Activated T-helper 9 cell treated with anti-CD3 and anti-CD28 coated beads, Interleukin-2, amount 50 U/mL, for 16 hours (primary cell): ENCODE data around the gene NUP133.
"Not testable (repeated sequence)": the region's sequence is repeated elsewhere in the genome, so short reads cannot be mapped to it uniquely, and the experiment has no call there.

ENCODE experiments used
- DNase-seq: peaks from one replicate; pipeline ENCODE4 v3.0.0-alpha.2; 2020; ENCODE audit warnings: low read depth

The NUP133 gene

GRCh38 chr1:229508823-229509337 lies 739 bp upstream of the NUP133 start:
- DNase-seq = no peak

DNA sequence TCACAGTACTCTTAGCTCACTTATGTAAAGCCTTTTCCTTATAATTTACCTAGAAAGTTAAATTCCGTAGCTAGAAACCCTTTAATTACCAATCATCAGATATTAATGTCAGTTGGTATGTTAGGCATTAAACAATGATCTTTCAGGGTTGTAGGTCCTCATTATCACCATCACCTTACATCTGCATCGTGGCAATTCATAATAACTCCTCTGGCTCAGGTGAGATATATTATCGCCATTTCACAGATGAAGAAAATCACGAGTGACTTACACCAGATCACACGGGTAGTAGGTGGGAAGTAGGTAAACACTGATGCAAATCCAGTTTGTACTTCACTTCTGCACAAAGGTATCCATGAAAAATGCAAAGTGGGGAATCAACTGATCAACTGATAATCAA lies 639 bp downstream of the NUP133 start:
- no peak for DNase-seq

DNA sequence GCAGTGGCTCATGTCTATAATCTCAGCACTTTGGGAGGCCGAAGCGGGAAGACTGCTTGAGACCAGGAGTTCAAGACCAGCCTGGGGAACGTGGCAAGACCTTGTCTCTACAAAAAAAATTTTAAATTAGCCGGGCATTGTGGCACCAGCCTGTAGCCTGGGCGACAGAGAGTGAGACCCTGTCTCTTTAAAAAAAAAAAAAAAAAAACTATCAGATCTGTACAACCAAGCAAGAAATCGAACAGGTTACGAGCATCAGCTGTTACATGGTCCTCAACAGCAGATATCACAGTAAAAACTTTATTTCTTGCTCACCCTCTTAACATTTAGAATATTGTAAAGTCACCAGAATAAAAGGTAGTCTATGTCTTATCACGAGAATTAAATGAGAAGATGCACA lies 1.5 kb downstream of the NUP133 start:
- no peak for DNase-seq

DNA sequence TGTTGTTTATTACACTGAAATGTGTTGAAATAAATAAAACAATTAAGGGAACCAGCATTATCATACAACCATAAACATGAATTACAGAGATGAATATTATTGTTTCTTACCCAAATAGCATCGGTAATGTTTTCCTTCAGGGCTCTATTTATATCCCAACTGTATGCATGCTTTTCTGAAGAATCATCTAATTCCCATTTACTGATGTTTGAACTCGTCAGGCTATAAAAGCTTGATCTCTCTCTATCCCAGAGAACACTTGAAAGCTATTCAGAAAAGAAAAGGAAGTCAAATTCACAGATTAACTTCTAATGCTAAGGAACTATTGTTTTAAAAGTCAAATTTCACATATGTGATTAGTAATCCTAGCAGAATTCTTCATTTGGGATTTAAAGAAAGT lies 12.4 kb downstream of the NUP133 start:
- DNase-seq = no peak

DNA sequence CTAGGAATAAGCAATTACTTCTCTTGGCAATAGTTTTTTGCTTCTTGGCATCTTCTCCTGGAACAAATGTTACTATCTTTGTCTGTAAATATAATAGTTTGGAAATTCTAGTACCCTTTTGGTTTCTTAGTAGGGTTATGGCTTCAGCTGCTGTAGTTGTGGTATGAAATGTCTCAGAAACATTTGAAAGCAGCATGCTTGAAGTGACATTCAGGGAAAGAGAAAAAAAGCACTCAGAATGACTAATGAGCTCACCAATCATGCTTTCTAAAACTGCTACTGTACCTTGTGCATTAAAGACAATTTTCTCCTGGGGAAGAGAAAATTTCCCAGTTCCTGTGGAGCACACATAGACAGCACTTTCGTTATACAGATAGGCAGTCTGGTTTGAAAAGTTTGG lies 21.0 kb downstream of the NUP133 start:
- no peak for DNase-seq

DNA sequence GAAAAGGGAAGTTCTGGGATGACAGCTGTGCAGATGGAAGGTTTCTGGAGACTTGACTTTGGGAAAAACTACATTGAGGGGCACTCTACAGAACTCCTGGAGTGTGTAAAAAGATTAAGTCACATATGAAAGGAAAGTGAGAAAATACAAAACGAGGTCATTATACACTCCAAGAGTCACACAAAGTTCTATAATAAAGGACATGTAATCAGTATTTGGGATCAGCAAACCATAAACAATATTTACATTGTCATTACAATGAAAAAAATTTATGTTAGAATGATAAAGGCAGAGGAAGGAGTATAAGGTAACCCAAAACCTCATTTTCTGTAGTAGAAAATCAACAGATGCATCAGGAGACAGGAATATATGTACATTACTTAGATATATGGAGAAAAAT lies 22.8 kb downstream of the NUP133 start:
- DNase-seq = no peak

- DNase-seq = no peak
Observed at GRCh38 chr1:229482511-229482910, 25.6 kb downstream of the NUP133 start.

DNA sequence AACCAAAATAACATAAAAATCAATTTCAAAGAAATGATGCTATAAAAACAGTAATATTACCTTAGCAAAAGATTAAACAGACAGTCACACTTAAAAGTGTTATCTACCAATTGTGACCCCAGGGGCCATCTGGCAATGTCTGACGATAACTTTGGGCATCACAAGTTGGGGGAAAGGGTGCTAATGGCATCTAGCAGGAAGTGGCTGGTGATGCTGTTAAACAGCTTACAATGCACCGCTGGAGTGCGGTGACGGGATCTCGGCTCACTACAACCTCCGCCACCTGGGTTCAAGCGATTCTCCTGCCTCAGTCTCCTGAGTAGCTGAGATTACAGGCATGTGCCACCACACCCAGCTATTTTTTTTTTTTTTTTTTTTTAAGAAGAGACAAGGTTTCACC lies 27.6 kb downstream of the NUP133 start:
- no peak for DNase-seq

DNA sequence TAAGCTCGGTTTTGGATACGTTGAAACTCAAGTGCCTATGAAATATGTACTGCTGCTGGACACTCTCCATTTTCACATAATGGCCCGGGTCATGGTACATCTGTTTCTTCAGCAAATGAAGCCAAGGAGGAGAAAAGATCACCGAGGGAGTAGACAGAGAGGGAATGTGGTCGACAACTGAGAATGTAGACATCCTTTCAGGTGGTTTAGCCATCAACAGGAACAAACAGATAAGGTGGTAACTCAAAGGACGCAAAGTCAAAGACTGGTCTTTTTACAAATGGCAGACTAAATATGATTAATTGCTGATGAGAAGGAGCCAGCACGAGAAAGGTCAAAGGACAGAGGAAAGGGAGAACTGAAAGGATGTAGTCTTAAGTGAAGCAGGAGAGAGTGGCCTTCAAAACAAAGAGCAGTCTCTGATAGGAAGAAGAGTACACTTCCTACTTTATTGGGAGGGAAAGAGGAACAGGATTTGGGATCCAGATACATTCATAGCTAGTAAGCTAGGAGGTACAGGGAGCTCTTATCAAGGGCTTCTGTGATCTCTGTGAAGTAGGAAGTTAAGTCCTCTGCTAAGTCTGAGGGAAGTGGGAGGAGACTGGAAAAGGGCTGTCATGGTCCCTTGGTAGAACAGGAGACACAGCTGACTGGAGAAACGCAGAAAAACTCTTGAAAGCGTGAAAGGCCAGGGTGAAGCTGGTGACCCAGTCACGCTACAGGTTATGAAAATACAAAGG lies 28.3 kb downstream of the NUP133 start:
- no peak for DNase-seq

DNA sequence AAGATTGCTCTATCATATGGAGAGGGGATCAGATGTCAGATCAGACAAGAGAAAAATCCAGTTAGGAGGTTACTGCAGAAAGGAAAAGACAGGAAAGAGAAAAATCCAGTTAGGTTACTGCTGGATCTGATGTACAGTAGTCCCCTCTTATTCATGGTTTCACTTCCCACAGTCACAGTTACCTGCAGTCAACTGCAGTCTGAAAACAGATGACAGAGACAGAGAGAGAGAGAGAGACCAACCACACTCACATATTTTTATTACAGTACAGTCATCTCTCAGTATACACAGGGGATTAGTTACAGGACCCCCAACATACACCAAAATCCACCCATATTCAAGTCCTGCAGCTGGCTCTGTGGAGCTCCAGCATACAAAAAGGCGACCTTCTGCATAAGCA lies 29.3 kb downstream of the NUP133 start:
- no peak for DNase-seq

DNA sequence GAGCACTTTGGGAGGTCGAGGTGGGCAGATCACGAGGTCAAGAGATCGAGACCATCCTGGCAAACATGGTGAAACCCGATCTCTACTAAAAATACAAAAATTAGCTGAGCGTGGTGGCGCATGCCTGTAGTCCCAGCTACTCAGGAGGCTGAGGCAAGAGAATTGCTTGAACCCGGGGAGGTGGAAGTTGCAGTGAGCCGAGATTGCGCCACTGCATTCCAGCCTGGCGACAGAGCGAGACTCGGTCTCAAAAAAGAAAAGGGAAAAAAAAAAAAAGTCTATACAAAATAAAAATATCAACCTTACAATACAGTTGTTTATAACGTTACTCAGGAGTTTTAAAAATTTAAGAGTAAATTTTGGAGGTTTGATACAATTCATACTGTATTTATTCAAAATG lies 32.3 kb downstream of the NUP133 start:
- not testable (repeated sequence) for DNase-seq

DNA sequence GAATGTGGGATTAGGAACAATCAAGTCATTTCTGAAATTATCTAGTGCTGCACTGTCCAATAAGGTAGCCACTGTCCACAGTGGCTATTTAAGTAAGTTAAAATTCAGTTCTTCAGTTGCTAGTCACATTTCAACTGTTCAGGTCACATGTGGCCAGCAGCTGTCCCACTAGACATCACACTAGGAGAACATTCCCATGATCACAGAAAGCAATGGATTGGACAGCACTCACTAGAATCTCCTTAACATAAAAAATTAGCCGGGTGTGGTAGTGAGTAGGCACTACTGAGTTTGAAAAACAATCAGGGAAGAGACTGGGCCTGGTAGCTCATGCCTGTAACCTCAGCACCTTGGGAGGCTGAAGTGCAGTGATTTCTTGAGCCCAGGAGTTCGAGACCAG lies 33.6 kb downstream of the NUP133 start:
- DNase-seq = no peak

DNA sequence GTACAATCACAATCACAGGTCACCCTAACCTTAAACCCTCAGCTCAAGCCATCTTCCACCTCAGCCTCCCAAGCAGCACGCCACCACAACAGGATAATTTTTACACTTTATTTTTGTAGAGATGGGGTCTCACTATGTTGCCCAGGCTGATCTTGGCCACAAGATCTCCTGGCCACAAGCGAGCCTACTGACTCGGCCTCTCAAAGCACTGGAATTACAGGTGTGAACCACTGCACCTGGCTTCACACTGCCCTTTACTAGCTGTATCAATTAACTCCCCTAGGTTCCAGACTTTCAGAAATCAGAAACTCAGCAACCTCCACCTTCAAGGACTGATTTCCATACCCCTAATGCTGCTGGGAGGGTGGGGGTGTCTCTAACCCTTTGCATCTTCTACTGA lies 37.0 kb downstream of the NUP133 start:
- no peak for DNase-seq

DNA sequence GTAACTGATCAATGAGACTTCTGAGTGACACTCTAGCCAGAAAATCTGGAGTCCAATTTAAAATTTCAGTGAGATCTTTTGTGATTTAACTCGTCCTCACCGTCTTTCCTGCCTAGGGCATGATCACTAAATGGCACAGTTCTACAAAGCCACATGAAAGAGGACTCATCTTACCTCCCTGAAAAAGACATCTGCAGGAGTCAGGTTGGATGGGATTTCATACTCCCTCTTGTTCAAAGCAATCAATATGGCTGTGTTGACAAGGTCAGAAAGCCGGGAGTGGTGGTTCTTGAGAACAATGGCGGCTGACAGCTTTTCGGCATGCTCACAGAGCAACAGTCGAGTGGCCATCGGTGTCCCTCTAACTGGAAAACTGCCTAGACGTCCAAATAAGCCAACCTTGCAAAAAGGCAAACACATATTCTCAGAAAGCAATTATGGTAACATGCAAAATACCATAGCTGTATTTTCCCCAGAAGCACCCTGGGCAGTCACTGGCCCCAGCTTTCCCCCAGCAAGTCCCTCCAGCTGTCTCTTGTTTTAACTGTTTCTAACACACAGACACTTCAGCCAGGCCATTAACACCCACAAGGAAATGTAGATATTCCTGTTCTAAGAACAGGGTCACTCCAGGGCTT lies 37.6 kb downstream of the NUP133 start:
- no peak for DNase-seq

DNA sequence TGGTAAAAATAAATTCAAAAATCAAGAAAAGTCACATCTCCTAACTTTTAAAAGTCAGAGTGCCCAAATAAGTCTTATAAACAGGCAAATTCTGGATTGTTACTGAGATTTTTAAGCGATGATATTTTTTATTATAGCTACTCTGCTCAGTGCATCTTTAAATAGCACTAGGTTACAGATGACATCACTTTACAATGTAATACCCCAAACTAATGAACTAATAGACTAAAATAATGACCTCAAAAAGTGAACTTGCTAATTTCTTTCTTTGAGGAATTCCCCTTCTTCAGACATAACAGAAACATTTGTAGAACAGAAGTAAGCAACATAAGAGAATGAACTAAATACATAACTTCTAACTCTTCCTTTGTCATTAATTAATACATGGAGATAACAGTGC lies 41.3 kb downstream of the NUP133 start:
- DNase-seq = no peak

- DNase-seq = no peak
Observed at GRCh38 chr1:229464672-229465071, 43.5 kb downstream of the NUP133 start.

DNA sequence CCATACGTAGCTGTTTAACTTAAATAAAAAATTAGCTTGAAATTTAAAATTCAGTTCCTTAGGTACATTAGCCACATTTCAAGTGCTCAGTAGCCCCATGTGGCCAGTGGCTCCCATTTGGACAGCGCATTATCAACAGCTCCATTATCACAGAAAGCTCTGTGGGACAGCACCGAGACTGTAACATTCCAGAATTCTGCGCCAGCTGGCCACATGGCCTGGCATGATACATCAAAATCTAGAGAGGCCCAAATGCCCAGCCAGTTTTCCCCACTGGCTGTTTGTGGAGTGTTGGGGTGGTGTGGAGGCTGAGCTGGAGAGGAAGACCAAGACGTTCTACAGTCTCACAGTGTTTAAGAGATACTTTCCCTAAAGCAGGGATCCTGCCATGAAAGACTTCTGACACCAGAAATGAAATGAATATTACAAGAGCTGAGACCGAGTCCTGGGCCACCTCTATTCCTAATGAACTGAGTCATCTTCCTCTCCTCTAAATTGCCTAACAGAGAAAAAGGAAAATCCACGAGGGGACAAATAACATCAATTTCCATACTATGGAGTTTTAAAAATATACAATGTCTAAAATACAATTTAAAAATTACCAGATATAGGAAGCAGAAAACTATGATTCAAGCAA lies 47.0 kb downstream of the NUP133 start:
- no peak for DNase-seq

DNA sequence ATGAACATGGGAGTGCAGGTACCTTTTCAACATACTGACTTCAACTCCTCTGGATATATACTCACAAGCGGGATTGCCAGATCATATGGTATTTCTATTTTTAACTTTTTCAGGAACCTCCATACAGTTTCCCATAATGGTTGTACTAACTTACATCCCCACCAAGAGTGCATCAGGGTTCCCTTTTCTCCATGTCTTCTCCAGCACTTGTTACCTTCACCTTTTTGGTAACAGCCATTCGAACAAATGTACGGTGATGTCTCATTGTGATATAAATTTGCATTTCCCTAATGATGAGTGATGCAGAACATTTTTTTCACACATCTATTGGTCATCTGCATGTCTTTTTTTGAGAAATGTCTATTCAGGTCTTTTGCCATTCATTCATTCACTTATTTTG lies 48.3 kb downstream of the NUP133 start:
- no peak for DNase-seq

DNA sequence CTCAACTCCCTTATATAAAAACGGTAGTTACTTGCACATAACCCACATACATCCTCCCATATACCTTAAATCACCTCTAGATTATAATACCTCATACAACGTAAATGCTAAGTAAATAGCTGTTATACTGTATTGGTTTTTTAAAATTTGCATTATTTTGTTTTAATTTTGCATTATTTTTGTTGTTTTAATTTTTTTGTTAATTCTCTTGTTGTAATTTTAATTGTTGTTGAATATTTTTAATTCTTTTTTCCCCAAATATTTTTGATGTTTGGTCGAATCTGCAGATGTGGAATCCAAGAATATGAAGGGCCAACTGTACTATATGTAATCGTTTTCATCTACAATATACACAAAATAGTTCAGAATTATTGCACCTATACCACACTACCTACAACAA lies 50.7 kb downstream of the NUP133 start:
- no peak for DNase-seq

DNA sequence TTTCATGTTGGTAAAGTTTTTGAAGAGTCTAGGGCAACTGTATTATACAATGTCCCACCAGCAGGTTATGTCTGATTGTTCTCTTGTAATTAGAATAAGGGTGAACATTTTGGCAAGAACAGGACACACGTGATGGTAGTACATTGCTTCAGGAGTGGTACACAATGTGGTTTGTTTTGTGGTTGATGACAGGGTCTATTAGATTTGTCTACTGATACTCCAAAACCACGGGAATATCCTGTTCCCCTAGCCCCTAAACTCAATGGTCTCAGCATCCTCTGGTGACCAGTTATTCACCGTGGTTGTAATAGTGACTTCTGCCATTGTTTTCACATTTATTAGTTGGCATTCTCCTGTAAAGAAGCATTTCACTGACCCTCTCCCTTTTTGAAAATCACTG lies 52.1 kb downstream of the NUP133 start:
- DNase-seq = no peak

DNA sequence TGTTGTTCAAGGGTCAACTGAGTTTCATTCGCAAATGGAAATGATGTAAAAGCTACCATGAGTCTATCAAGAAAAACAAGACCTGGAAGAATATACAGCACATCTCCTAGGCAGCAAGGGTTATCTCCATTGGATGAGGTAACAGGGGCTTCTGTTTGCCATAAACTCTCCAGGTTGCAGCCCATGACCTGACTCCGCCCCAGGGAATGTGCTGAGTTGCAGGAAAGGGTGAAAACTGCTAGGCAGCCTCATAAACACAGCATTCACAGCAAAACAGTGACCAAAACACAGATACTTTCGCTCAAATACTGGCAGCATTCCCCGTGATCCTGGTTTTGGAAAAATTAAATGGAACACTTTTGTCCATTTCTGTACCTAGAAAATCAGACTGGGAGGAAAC lies 54.1 kb downstream of the NUP133 start:
- DNase-seq = no peak

GRCh38 chr1:229452956-229453801 lies 55.0 kb downstream of the NUP133 start:
- no peak for DNase-seq
